GM18499 (cell line): Measurements from ENCODE around the gene OAS2.
"Not testable (repeated sequence)": the region's sequence is repeated elsewhere in the genome, so short reads cannot be mapped to it uniquely, and the experiment has no call there.

ENCODE experiments used
- ATAC-seq: cut with Tn5 transposase; IDR thresholded peaks from one replicate; pipeline ENCODE4 v1.9.1; 2021; ENCODE audit warnings: moderate number of reproducible peaks; ENCODE audit not compliant: insufficient read depth, unreplicated experiment

Gene OAS2

DNA sequence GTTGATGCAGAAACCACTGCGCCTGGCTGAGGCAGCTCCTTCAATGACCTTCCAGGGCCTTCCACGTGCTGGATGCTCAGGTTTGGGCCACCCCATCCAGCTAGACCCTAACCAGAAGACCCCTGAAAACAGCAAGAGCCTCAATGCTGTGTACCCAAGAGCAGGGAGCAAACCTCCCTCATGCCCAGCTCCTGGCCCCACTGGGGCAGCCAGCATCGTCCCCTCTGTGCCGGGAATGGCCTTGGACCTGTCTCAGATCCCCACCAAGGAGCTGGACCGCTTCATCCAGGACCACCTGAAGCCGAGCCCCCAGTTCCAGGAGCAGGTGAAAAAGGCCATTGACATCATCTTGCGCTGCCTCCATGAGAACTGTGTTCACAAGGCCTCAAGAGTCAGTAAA is 29.5 kb upstream of the OAS2 start:
- no peak for ATAC-seq

DNA sequence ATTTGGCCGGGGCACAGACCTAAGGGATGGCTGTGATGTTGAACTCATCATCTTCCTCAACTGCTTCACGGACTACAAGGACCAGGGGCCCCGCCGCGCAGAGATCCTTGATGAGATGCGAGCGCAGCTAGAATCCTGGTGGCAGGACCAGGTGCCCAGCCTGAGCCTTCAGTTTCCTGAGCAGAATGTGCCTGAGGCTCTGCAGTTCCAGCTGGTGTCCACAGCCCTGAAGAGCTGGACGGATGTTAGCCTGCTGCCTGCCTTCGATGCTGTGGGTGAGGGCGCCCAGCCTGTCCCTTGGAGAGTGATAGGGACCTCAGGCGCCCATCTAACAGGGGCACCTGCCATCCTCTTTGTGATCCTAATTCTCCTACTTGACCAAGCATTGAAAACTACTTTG is 27.6 kb upstream of the OAS2 start:
- no peak for ATAC-seq

DNA sequence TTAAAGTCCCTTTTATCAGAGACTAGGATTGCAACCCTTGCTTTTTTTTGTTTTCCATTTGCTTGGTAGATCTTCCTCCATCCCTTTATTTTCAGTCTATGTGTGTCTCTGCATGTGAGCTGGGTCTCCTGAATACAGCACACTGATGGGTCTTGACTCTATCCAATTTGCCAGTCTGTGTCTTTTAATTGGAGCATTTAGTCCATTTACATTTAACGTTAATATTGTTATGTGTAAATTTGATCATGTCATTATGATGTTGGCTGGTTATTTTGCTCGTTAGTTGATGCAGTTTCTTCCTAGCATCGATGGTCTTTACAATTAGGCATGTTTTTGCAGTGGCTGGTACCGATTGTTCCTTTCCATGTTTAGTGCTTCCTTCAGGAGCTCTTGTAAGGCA is 21.2 kb upstream of the OAS2 start:
- ATAC-seq, result not testable (repeated sequence)

DNA sequence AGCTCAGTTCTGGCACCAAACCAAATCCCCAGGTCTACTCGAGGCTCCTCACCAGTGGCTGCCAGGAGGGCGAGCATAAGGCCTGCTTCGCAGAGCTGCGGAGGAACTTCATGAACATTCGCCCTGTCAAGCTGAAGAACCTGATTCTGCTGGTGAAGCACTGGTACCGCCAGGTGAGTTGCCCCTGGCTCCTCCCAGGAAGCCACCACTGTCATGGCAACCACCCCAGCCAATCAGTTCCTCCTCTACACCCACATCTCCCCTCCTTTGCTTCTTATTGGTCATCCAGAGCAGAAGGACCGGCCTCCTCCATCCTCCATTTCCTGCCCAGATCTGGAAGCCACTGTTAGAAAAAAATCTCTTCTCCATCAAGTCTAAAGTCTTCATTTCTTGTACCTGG is 17.2 kb upstream of the OAS2 start:
- no peak for ATAC-seq

DNA sequence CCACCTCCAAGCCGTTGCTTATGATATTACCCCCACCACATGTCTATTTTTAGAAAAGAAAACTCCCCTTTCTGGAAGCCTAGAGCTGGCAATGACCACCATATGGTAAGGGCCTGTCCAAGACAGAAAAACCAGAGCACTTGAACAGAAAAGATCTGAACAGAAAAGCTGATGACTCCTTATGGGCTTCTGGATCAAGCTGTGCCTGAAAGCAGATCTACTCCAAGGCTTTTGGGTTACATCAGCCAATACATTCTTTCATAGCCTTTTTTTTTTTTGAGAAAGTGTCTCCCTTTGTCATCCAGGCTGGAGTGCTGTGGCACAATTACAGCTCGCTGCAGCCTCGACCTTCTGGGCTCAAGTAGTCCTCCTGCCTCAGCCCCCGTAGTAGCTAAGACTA is 16.8 kb upstream of the OAS2 start:
- ATAC-seq, result no peak

DNA sequence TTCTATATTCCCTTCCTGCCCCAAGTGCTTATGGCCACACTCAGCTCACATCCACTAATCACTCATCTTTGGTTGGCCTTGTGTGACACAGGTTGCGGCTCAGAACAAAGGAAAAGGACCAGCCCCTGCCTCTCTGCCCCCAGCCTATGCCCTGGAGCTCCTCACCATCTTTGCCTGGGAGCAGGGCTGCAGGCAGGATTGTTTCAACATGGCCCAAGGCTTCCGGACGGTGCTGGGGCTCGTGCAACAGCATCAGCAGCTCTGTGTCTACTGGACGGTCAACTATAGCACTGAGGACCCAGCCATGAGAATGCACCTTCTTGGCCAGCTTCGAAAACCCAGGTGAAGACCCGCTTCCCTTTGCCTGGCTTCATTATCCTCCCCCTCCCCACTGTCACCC is 15.8 kb upstream of the OAS2 start:
- no peak for ATAC-seq

DNA sequence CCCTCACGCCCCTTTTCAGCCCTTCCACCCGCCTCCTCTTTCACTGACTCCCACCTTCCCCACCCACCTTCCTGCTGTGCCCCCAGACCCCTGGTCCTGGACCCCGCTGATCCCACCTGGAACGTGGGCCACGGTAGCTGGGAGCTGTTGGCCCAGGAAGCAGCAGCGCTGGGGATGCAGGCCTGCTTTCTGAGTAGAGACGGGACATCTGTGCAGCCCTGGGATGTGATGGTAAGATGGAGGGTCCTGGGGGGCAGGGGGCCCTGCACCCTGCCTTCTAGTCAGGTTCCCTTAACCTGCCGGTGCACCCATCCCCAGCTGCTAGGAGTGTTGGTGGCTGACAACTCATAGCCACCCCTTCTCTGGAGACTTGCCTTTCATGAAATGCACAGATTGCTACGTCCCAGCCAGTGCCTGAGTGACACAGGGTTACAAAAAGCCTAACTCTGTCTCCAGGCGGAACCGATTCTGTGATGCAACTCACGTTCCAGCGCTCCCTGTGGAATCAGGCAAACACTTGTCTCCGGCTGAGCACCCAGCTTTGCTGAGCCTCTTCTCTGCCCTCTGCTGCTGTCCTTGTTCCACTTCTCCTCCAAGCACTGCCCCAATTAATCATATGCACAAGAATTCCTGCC is 15.0 kb upstream of the OAS2 start:
- ATAC-seq, result no peak

DNA sequence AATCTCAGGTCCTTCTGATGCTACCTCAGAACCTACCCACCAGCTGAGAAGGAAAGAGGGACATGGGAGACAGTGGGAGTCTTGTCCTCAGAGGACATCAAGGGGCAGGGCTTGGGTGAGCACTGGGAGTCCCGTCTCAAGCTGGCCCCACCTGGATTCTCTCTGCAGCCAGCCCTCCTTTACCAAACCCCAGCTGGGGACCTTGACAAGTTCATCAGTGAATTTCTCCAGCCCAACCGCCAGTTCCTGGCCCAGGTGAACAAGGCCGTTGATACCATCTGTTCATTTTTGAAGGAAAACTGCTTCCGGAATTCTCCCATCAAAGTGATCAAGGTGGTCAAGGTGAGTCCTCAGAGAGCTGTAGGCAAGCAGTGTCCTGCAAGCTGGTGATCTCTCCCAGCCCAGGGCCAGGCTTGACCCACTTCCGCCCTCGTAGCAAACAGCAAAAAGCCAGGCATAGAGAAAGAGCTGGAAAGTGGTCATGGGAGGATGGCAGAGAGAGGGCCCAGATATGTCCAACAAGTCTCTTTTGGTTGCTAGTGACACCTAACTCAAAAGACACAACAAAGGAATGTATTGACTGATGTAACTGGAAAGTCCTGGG is 14.2 kb upstream of the OAS2 start:
- no peak for ATAC-seq

DNA sequence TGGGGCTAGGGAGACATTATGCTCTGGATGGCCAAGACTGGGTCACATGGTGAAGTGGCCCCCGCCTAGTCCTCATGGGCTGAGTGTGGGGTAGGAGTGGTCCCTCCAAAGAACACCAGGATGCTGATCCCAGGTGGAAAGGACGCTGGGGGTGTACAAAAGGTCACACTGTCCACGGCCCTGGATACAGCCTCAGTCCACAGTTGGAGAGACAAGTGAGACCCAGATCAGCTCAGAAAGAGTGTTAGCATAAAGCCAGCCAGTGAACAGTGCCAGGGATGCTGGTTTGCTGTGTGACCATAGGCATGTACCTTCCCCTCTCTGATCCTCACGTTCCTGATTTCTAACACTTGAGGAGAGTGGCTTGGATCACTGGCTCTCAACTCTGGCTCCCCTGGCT is 13.4 kb upstream of the OAS2 start:
- no peak for ATAC-seq

DNA sequence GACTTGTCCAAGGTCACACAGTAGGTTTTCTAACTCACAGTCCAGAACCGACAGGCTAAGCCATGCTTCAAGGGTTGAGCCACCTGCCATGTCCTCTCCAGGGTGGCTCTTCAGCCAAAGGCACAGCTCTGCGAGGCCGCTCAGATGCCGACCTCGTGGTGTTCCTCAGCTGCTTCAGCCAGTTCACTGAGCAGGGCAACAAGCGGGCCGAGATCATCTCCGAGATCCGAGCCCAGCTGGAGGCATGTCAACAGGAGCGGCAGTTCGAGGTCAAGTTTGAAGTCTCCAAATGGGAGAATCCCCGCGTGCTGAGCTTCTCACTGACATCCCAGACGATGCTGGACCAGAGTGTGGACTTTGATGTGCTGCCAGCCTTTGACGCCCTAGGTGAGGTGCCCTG is 12.7 kb upstream of the OAS2 start:
- ATAC-seq, result no peak

DNA sequence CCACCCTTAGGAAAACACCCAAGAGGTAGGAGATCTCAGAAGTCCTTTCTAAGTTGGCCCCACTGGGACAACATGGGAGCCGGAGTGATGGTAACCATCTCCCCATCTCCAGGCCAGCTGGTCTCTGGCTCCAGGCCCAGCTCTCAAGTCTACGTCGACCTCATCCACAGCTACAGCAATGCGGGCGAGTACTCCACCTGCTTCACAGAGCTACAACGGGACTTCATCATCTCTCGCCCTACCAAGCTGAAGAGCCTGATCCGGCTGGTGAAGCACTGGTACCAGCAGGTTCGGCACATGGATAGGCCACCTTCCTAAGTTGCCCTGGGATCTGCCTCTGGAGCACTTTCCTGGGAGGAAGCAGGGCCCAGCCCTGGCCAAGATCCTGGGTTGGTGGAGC is 11.0 kb upstream of the OAS2 start:
- ATAC-seq, result no peak

DNA sequence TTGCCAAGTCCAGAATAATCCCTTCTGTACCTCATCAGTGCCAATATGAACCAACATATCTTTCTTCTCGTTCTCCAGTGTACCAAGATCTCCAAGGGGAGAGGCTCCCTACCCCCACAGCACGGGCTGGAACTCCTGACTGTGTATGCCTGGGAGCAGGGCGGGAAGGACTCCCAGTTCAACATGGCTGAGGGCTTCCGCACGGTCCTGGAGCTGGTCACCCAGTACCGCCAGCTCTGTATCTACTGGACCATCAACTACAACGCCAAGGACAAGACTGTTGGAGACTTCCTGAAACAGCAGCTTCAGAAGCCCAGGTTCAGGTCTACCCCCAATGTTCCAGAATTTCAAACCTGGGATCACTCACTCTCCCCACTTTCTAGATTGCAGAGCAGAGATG is 10.5 kb upstream of the OAS2 start:
- no peak for ATAC-seq

DNA sequence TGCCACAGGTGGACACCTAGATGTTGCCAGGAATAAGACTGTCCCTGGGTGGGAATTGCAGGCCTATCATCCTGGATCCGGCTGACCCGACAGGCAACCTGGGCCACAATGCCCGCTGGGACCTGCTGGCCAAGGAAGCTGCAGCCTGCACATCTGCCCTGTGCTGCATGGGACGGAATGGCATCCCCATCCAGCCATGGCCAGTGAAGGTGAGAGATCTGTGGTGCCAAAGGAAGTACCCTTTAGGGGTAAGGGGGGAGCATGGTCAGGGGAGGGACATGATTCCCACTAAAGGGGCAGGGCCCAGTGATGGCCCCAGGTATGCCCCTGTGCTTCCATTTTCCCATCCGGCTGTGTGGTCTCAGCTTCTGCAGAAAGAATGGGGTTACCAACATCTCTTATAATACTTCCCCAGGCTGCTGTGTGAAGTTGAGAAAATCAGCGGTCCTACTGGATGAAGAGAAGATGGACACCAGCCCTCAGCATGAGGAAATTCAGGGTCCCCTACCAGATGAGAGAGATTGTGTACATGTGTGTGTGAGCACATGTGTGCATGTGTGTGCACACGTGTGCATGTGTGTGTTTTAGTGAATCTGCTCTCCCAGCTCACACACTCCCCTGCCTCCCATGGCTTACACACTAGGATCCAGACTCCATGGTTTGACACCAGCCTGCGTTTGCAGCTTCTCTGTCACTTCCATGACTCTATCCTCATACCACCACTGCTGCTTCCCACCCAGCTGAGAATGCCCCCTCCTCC is 8.6 kb upstream of the OAS2 start:
- ATAC-seq, result no peak

DNA sequence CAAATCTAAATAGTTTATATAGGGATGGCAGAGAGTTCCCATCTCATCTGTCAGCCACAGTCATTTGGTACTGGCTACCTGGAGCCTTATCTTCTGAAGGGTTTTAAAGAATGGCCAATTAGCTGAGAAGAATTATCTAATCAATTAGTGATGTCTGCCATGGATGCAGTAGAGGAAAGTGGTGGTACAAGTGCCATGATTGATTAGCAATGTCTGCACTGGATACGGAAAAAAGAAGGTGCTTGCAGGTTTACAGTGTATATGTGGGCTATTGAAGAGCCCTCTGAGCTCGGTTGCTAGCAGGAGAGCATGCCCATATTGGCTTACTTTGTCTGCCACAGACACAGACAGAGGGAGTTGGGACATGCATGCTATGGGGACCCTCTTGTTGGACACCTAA is 7.9 kb upstream of the OAS2 start:
- no peak for ATAC-seq

DNA sequence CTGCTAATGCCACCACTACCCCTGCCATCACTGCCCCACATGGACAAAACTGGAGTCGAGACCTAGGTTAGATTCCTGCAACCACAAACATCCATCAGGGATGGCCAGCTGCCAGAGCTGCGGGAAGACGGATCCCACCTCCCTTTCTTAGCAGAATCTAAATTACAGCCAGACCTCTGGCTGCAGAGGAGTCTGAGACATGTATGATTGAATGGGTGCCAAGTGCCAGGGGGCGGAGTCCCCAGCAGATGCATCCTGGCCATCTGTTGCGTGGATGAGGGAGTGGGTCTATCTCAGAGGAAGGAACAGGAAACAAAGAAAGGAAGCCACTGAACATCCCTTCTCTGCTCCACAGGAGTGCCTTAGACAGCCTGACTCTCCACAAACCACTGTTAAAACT is 7.1 kb upstream of the OAS2 start:
- ATAC-seq, result no peak

DNA sequence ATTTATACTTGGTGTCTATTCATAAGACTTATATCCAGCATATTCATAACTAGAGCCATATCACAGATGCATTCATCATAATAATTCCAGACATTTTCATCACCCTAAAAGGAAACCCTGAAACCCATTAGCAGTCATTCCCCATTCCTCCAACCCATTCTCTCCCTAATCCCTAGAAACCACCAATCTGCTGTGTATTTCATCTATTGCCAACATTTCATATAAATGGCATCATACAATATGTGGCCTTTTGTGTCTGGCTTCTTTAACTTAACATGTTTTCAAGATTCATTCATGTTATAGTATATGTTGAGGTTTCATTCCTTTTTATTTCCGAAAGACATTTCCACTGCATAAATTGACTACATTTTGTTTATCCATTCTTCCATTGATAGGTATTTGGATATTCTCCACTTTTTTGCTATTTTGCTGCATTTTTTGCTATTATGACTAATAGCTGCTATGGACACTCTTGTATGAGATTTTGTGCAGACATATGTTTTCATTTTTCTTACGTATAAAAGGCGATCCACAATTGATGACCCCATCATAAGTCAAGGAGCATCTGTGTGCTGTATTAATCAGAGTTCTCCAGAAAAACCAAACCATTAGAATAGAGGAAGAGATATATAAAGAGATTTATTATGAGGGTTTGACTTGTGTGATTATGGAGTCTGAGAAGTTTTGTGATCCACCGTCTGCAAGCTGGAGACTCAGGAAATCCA is 5.1 kb upstream of the OAS2 start:
- no peak for ATAC-seq

DNA sequence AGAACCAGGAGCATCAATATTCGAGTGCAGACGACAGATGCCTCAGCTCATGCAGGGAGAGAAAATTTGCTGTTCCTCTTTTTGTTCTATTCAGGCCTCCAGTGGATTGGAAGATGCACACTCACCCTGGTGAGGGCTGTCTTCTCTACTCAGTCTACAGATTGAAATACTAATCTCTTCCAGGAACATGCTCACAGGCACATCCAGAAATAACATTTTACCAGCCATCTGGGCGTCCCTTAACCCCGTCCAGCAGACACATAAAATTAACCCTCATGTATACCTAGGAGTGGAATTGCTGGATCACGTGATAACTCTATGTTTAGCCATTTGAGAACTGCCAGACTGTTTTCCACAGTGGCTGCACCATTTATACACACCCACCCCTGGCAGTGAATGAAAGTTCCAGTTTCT is 4.5 kb upstream of the OAS2 start:
- ATAC-seq, result no peak

DNA sequence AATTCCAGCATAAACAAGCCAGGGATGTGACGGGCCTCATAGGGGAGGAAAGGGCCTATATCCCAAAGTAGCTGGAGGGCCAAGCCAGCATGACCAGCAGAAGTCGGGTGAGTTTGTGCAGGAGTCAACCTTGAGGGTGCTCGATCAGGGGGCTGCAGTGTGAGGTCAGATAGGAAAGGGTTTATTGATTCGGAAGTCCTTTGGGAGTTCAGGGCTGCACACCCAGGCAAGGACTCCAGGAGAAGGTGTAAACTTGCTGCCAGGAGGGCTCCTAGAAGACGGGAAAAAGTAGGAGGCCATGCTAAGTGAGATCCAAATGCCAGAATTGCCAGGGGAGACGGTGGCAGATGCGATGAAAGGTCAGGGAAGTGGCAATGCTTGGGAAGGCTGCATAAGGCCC is 3.4 kb upstream of the OAS2 start:
- ATAC-seq, result no peak

DNA sequence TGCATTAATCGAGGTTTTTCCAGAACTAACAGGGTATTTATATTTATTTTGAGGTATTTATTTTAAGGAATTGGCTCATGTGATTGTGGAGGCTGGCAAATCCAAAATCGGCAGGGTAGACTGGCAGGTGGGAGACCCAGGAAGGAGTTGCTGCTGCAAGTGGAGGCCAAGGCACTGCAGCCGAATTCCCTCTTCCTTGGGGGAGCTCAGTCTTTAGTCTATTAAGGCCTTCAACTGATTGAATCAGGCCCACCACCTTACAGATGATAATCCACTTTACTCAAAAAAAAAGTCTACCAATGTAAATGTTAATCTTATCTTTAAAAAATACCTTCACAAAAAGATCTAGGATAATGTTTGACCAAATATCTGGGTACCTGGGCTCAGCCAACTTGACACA is 1.2 kb upstream of the OAS2 start:
- no peak for ATAC-seq

DNA sequence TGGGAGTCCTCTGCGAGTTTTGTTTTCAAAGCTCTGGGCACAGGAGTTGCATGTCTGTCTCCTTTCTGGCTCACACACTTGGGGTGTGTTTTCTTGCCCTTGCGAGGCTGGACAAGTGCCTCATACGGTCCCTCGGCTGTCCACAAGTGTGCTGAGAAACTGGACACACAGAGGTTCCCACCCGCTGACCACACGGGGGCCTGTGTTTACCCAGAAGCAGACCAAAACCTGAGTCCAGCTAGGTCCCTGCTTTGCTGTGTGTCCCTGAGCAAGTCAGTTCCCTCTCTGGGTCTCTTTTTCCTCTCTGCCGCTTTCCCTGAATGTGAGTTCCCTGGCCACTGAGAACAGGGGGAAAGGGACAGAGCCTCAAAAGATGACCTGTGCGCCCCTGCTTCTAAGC is 678 bp upstream of the OAS2 start:
- no peak for ATAC-seq

DNA sequence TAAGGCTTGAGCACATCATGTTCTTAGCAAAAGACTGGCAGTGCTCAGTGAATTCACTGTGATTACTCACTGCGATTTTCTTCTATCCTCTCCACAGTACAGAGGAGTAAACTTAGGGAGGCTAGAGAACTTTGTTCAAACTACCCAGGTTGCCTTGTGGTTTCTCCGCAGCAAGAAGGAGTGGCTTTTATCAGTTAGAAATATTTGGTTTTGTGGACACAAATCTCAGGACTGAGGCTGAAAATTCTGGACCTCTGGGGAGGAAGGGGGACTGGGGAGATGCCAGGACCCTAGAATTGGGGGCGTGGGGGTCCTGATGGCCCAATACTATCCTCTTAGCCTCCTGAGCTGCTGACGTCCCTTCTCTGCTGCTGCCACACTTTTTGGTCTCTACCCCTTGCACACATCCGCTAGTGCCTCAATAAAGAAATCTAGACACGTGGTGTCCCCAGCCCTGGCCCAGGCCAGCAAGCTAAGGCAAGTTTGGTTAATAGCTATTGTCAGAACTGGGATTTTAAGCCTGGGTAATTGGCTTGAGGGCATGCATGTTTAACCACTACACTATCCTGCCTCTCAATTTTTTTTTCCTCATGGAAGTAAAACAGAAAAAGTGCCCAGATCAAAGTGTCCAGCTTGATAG is 842 bp downstream of the OAS2 start:
- ATAC-seq, result no peak
